Measurements from ENCODE around the gene AHCY. TPM values are rescaled to one million over a fixed set of nuclear protein-coding genes. Genes with fewer than 3 reads are reported as not detected.
"Not testable (repeated sequence)": the region's sequence is repeated elsewhere in the genome, so short reads cannot be mapped to it uniquely, and the experiment has no call there.

The AHCY gene
- 228 and 235 TPM in 2 replicates for total RNA-seq (2014; rRNA removed; shearing (Covaris generic))
- polyA plus RNA-seq (2014; cell fraction: nucleus; rRNA removed), result 268 and 292 TPM in 2 replicates

- peak; percentile 97 for DNase-seq (ENCODE audit: extremely low read depth, low read depth)
Observed at GRCh38 chr20:34302723-34303533, at the start of gene AHCY. Gene AHCY, minus strand, starts transcription at chr20:34303355. Its CDS starts 85 bp downstream, at chr20:34303270.

DNA sequence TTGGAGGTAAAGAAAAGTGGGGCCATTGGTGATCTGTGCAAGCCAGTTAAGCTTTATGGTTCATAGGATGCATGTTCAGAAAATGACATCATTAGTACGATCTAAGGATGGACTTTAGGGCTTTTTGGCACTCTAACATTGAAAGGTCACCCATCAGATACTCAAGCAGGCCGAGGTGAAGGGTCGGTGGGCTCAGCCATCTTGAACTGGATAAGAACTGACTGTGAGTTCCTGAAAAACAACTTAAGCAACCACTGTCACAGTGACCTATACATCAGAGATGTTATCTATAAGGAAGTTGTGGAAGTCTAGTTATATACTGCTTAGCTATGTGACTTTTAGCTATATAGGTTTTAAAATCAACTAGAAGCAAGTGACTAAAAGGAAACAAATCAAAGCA lies 46.9 kb upstream of the AHCY start:
- DNase-seq (ENCODE audit: extremely low read depth, low read depth), result no peak

GRCh38 chr20:34347571-34347970 lies 44.4 kb upstream of the AHCY start:
- DNase-seq (ENCODE audit: extremely low read depth, low read depth), result no peak

GRCh38 chr20:34346533-34346865 lies 43.3 kb upstream of the AHCY start:
- DNase-seq (ENCODE audit: extremely low read depth, low read depth), result not testable (repeated sequence)

DNA sequence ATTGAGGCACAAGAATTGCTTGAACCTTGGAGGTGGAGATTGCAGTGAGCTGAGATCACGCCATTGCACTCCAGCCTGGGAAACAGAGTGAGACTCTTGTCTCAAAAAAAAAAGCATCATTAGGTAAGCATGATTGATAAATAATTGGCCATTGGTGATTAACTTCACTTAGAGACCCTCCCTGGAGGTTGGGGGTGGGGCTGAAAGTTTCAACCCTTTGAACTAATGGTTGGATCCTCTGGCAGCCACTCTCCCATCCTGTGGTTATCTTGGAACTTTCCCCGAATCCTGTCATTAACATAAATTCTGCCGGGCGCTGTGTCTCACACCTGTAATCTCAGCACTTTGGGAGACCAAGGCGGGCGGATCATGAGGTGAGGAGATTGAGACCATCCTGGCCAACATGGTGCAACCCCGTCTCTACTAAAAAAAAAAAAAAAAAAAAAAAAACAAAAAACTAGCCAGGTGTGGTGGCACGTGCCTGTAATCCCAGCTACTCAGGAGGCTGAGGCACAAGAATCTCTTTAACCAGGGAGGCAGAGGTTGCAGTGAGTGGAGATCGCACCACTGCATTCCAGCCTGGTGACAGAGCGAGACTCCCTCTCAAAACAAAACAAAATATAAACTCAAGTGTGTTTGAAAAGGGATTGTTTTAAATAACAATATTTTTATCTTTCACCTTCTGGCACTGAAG lies 42.8 kb upstream of the AHCY start:
- not testable (repeated sequence) for DNase-seq (ENCODE audit: extremely low read depth, low read depth)

DNA sequence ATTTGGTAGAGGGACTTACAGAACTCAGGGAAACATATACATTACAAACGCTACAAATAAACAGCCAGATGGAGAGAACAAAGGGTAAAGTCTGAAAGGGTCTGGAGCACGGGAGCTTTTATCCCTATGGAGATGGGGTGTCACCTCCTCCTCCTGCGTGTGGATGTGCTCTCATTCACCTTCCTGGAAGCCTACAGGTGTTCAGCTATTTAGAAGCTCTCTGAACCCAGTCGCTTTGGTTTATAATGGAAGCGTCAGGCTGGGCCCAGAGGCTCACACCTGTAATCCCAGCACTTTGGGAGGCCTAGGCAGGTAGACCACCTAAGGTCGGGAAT lies 42.2 kb upstream of the AHCY start:
- no peak for DNase-seq (ENCODE audit: extremely low read depth, low read depth)

DNA sequence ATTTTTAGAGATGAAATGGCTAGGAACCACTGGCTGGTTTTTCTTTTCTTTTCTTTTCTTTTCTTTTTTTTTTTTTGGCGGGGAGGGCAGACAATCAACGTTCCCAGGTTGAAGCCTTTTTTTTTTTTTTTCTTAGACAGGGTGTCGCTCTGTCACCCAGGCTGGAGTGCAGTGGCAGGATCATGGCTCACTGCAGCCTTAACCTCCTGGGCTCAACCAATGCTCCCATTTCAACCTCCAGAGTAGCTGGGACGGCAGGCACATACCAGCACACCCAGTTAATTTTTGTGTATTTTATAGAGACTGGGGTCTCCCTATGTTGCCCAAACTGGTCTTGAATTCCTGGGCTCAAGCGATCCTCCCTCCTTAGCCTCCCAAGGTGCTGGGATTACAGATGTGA lies 41.1 kb upstream of the AHCY start:
- no peak for DNase-seq (ENCODE audit: extremely low read depth, low read depth)

DNA sequence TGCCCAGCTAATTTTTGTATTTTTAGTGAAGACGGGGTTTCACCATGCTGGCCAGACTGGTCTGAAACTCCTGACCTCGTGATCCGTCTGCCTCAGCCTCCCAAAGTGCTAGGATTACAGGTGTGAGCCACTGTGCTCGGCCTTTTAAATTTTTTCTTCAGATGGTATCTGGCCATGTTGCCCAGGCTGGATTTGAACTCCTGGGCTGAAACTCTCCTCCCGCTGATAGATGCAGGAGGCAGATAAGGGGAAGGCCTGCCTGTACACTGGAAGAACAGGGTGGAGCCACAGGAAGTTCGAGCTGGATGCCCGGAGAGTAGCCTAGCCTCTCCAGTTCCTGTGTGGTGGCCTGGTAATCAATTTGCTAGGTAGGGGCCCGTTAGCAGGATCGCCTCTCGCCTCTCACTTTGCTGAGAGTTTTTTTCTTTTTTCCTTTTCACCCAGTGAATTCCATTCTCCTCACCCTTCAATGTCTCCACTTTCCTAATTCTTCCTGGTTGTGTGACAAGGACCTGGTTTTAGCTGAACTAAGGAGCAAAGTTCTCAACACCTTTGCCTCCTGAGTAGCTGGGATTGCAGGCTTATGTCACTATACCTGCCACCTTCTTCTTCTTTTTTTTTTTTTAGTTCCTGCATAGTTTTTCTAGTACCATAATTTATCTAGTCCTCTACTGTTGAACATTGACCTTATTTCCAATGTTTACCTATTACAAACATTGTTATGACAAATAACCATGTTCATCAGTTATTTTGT lies 40.5 kb upstream of the AHCY start:
- no peak for DNase-seq (ENCODE audit: extremely low read depth, low read depth)

GRCh38 chr20:34341199-34341598 lies 38.0 kb upstream of the AHCY start:
- not testable (repeated sequence) for DNase-seq (ENCODE audit: extremely low read depth, low read depth)

DNA sequence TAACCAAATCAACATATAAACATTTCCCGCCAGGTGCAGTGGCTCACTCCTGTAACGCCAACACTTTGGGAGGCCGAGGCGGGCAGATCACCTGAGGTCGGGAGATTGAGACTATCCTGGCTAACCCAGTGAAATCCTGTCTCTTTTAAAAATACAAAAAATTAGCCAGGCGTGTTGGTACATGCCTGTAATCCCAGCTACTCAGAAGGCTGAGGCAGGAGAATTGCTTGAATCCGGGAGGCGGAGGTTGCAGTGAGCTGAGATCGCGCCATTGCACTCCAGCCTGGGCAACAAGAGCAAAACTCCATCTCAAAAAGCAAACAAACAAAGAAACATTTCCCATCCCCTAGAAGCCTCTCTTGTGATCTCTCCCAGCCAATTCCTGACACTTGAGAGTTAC lies 37.6 kb upstream of the AHCY start:
- DNase-seq (ENCODE audit: extremely low read depth, low read depth), result not testable (repeated sequence)

DNA sequence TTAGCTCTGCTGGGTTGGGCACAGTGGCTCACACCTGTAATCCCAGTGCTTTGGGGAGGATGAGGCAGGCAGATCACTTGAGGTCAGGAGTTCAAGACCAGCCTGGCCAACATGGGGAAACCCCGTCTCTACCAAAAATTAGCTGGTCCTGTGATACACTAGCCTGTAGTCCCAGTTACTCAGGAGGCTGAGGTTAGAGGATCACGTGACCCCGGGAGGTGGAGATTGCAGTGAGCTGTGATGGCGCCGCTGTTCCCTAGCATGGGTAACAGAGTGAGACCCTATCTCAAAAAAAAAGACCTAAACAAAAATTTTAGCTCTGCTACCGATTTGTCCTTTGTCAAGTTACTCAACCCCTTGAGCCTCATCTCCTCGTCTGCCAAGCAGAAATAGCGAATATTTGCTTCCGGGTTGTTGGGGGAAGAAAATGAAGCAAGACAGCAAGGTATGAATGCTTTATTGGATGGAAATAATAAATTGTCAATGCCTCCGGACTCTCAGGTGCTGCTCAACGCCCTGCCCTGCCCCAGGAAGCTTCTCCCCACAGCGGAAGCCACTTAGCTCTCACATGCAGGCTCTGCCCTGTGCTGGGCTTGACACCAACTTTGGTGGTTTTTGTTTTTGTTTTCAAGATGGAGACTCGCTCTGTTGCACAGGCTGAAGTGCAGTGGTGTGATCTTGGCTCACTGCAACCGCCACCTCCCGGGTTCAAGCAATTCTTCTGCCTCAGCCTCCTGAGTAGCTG lies 35.0 kb upstream of the AHCY start:
- no peak for DNase-seq (ENCODE audit: extremely low read depth, low read depth)

DNA sequence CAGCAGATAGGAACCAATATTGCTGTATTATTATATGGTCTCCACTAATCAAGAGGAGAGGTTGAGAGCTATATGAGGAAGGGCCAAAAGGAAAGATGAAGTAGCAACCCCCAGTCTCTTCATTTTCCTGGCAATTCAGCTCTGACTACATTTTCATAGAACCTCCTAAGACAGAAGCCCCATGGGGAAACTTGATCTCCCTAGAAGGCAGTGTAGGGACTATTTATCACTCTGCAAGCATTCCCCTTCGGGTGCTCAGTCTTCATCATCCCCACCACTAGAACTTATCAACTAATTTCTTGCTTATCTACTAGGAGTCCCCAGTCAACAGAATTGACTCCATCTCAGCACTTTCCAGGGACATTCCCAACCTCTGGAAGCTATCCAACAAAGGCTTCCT lies 34.4 kb upstream of the AHCY start:
- DNase-seq (ENCODE audit: extremely low read depth, low read depth), result no peak

DNA sequence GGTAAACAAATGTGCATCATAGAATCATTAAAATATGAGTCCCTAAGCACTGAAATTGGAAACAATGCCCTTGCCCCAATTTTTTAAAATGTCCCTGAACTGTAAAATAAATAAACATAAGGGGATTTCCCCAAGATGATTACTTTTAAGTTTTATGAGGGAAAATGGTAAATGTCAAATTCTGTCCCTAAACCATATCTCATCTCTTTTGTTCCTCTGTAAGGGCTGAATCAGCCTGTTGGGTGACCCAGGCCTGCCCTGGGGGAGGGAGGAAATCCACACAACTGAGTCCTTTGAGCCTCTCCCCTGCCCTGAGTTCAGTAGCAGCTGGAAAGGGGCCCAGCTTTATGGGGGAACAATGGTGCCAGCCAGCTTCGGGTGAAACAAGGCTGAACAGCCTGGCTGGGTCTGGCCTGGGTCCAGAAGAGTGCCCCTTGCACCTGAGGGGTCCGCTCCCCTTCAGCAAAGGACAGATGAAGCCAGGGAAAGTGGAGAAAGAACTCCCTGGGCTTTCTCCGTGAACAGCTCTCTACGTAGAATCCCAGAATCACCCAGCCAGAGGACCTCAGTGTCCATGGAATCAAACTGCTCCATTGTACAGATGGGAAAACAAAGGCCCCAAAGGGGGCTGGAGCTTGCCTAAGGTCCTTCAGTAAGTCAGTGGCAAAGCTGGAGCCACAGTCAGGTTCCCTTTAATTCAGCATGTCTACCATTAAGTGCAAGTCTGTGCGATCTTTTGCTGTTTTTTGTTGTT lies 31.7 kb upstream of the AHCY start:
- DNase-seq (ENCODE audit: extremely low read depth, low read depth), result no peak

DNA sequence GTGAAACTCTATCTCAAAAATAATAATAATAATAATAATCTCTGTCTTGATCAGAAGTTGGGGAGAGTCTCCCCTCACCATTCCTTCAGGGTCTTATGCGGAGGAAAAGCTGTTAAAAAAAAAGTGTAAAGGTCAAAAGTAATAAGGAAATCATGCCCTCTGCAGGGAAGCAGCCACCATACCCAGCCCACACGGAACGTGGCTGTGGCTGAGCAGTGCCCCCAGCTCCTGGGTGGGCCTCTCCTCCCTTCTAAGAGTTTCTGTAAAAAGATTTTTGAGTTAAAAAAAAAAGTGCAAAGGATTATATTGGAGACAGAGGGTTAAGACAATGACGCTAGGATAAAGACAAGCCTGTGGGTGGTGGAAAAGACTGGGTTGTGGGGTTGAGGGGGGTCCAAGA lies 30.6 kb upstream of the AHCY start:
- DNase-seq (ENCODE audit: extremely low read depth, low read depth), result no peak

DNA sequence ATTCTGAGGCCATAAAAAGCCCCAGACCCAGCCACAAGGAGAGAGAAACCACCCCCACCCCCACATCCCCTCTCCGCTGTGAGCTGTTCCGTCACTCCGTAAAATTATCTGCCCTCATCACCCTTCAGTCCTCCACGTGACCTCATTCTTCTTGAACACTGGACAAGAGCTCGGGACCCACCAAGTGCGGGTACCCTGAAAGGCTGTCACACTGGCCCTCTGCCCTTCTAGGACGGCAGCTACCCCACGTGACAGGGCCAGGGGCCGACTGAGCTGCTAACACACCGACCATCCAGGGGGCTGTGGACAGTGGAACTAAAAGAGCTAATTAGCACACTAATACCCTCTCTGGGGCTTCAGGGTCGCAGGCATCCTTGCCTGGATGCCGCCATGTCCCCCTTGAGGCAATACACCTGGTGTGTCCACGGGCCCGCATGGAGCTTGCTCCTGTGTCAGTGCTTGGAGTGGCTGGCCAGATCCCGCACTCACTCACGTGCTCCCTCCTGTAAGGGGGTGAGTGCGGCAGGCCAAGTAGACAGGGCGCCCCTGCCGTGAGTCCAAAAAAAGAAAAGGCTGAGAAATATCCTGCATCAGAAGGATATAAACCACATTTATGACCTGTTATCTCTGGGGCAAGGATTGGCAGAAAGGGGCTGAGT lies 29.2 kb upstream of the AHCY start:
- DNase-seq (ENCODE audit: extremely low read depth, low read depth), result no peak

DNA sequence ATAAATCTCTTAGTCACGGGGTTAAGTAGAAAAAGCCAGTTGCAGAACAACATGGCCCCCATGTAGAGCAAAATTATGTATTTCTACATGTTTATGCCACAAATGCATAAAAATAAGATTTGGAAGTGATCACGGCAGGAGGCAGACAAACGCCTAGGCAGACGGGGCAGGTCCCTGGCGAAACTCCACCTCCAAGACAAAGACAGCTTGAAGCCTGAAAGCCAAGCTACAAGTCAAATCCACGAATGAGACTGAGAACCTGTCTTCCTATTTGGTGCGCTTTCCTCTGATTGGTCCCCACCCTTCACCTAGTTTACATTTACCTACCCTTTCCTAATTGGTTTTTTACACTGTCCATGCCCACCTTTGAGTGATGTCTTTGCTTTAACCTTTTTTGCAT lies 28.7 kb upstream of the AHCY start:
- DNase-seq (ENCODE audit: extremely low read depth, low read depth), result no peak

- DNase-seq (ENCODE audit: extremely low read depth, low read depth), result not testable (repeated sequence)
Observed at GRCh38 chr20:34330861-34331544, 27.8 kb upstream of the AHCY start.

DNA sequence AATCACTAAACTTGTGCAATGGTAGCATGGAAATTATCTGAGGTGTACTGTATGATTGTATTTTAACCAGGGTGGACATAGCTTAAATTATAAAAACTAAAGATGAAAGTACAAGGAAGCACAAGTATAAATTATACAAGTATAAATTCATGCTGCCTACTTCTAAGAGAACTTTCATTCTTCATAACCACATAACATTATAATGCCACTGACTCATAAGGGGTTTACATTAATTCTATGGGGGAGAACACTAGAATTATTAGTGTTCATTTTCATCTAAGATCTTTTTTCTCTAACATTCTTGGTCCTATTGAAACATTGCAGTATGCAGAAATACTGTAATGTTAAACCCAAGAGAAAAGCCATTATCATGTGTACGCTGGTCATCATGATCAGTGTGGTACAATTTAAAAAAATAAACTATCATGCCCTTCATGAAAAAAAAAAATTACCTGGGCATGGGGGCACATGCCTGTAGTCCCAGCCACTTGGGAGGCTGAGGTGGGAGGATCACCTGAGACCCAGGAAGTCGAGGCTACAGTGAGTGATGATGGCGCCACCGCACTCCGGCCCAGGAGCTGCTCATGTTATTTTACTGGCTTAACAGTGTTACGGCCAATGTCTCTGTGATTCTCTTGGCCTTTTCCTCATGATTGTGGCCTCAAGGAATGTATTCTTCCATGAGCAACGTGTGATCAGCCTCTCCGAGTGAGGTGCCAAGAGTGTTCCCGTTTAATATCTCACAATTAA lies 25.9 kb upstream of the AHCY start:
- DNase-seq (ENCODE audit: extremely low read depth, low read depth), result no peak

Data from NCI-H460 (cell line).